Tibial nerve (tissue), 3 donors: Measurements from ENCODE around the gene MAP4K1.

Experiments
- POLR2A ChIP-seq, 2 donors: fragments of 450-650 bp; IDR thresholded peaks; one replicate each; pipeline ENCODE4 v1.6.1; 2017; ENCODE audit warnings: antibody characterized with exemption in 2 of 2, mild to moderate bottlenecking in 2 of 2, moderate library complexity in 2 of 2
- TF ChIP-seq, protein P1 (sequence below), 5 experiments: fragments of 200-600 bp in 3 of 5; fragments of 450-650 bp in 2 of 5; sonication (generic) in 3 of 5; IDR thresholded peaks; one replicate each; pipeline ENCODE4 v1.5.1; 2016 to 2019; ENCODE audit warnings: antibody characterized with exemption in 5 of 5, mild to moderate bottlenecking in 3 of 5, moderate library complexity in 2 of 5

DNA sequence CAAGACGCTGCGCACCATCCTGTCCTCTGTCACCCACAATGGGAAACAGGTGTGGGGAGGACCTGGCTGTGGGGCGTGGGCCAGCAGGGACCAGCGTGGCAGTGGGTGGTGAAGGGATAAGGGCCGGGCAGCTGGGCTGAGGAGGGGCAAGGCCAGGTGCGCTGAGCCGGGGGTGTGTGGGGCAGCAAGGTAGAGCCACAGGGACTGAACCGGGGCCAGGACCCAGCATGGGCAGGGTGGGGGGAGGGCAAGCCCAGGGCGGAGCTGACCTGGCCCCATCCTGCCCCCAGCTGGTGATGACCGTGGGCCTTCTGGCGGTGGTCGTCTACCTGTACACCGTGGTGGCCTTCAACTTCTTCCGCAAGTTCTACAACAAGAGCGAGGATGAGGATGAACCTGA lies 37.7 kb downstream of the MAP4K1 start:
- TF ChIP-seq, protein P1, sequence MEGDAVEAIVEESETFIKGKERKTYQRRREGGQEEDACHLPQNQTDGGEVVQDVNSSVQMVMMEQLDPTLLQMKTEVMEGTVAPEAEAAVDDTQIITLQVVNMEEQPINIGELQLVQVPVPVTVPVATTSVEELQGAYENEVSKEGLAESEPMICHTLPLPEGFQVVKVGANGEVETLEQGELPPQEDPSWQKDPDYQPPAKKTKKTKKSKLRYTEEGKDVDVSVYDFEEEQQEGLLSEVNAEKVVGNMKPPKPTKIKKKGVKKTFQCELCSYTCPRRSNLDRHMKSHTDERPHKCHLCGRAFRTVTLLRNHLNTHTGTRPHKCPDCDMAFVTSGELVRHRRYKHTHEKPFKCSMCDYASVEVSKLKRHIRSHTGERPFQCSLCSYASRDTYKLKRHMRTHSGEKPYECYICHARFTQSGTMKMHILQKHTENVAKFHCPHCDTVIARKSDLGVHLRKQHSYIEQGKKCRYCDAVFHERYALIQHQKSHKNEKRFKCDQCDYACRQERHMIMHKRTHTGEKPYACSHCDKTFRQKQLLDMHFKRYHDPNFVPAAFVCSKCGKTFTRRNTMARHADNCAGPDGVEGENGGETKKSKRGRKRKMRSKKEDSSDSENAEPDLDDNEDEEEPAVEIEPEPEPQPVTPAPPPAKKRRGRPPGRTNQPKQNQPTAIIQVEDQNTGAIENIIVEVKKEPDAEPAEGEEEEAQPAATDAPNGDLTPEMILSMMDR (IDR thresholded peaks at IDR 0.05) = no peak
- TF ChIP-seq POLR2A (IDR thresholded peaks at IDR 0.05) = no peak
